WTC11 (cell line): ENCODE data around the gene TMEM95. TPM values are rescaled to one million over a fixed set of nuclear protein-coding genes. Genes with fewer than 3 reads are reported as not detected.

Experiments
- ATAC-seq: fragments of 200-7000 bp; cut with Tn5 transposase; 2 replicates; pipeline ENCODE4 v1.10.0; 2021; ENCODE audit warnings: mild to moderate bottlenecking, moderate library complexity
- CTCF ChIA-PET: fragments of 300-600 bp; sonication (Branson Sonifier 250); formaldehyde crosslinking; loops from one replicate; lab custom pipeline; 2021; ENCODE audit warnings: antibody characterized with exemption; lab: Charles Lee
- POLR2A ChIA-PET: fragments of 350-600 bp; sonication (Branson Sonifier 250); formaldehyde crosslinking; loops from one replicate; lab custom pipeline; 2021; ENCODE audit warnings: antibody characterized with exemption; lab: Charles Lee
- DNase-seq: peaks from one replicate; pipeline ENCODE4 v3.0.0; 2021; ENCODE audit warnings: low spot score
- H3K27ac Mint-ChIP-seq: 2 replicates; pipeline ENCODE4 v1.8.0; 2021; ENCODE audit warnings: mixed read lengths
- H3K27me3 Mint-ChIP-seq: 2 replicates; pipeline ENCODE4 v1.8.0; 2021; ENCODE audit warnings: low read depth, mild to moderate bottlenecking, moderate library complexity, mixed read lengths
- H3K36me3 Mint-ChIP-seq: 2 replicates; pipeline ENCODE4 v1.8.0; 2021; ENCODE audit warnings: mixed read lengths
- H3K4me1 Mint-ChIP-seq: 2 replicates; pipeline ENCODE4 v1.8.0; 2022; ENCODE audit warnings: mixed read lengths
- H3K4me3 Mint-ChIP-seq: 2 replicates; pipeline ENCODE4 v1.8.0; 2021; ENCODE audit warnings: mild to moderate bottlenecking, moderate library complexity, mixed read lengths
- H3K9me3 Mint-ChIP-seq: 2 replicates; pipeline ENCODE4 v1.8.0; 2021; ENCODE audit warnings: mixed read lengths
- AR ChIP-seq: fragments of 250-450 bp; sonication (Bioruptor Pico); IDR thresholded peaks from 2 replicates; pipeline ENCODE4 v1.9.0; 2021; ENCODE audit warnings: mild to moderate bottlenecking
- FOXP1 ChIP-seq: sonication (generic); formaldehyde crosslinking; IDR thresholded peaks from 2 replicates; pipeline ENCODE4 v1.8.0; 2022; ENCODE audit warnings: missing genetic modification reagents, mild to moderate bottlenecking, moderate library complexity, borderline replicate concordance
- HMGXB4 ChIP-seq: sonication (generic); formaldehyde crosslinking; IDR thresholded peaks from 2 replicates; pipeline ENCODE4 v1.8.1; 2023; ENCODE audit warnings: mild to moderate bottlenecking, moderate library complexity, missing genetic modification reagents
- JUN ChIP-seq: sonication (generic); formaldehyde crosslinking; IDR thresholded peaks from 2 replicates; pipeline ENCODE4 v1.8.0; 2023; ENCODE audit warnings: mild to moderate bottlenecking, missing genetic modification reagents
- KAT7 ChIP-seq: sonication (generic); formaldehyde crosslinking; IDR thresholded peaks from 2 replicates; pipeline ENCODE4 v1.8.1; 2023; ENCODE audit warnings: missing genetic modification reagents, mild to moderate bottlenecking, borderline replicate concordance
- MYBL2 ChIP-seq: sonication (generic); formaldehyde crosslinking; IDR thresholded peaks from 2 replicates; pipeline ENCODE4 v1.8.1; 2023; ENCODE audit warnings: mild to moderate bottlenecking, moderate library complexity, missing genetic modification reagents
- SP1 ChIP-seq: sonication (generic); formaldehyde crosslinking; conservative IDR thresholded peaks from 2 replicates; pipeline ENCODE4 v1.8.1; 2022; ENCODE audit warnings: missing genetic modification reagents
- TCF7 ChIP-seq: sonication (generic); formaldehyde crosslinking; IDR thresholded peaks from 2 replicates; pipeline ENCODE4 v1.8.0; 2022; ENCODE audit warnings: mild to moderate bottlenecking, low read depth, missing genetic modification reagents, moderate library complexity
- TEAD1 ChIP-seq: sonication (generic); formaldehyde crosslinking; IDR thresholded peaks from 2 replicates; pipeline ENCODE4 v1.8.0; 2022; ENCODE audit warnings: mild to moderate bottlenecking, missing genetic modification reagents
- ZSCAN18 ChIP-seq: fragments of 250-450 bp; sonication (Bioruptor Pico); IDR thresholded peaks from 2 replicates; pipeline ENCODE4 v2.1.2; 2022; ENCODE audit warnings: mild to moderate bottlenecking, moderate library complexity
- total RNA-seq: library from RNA; stranded (reverse); gene quantifications from 3 replicates; pipeline ENCODE4 v1.2.3, GENCODE V29; 2021

Gene TMEM95
- total RNA-seq, 1 experiment from 2014 or later: not detected

- TF ChIP-seq JUN (CRISPR knock-in tag): no peak
- TF ChIP-seq, all 79 proteins: peak for 8
Measured at GRCh38 chr17:7403977-7404736, 49.2 kb downstream of the TMEM95 start, which contains the start of gene TMEM256 (continued).

GRCh38 chr17:7404737-7405349 is 49.9 kb downstream of the TMEM95 start:
- Mint-ChIP-seq H3K36me3 (peaks cover 14% of the 10 kb centered on the region), H3K4me3 (peak overlapping the region; percentile 84), H3K9me3 (no peaks in the 10 kb centered on the region), H3K27me3 (no peaks in the 10 kb centered on the region; the same call in 1 of the 2 replicates), H3K27ac (0 out of 2 replicates have a peak overlapping the region, but pooled peaks have one; percentile 45), H3K4me1 (peaks cover 30% of the 10 kb centered on the region)
- DNase-seq (peak; percentile 69), ATAC-seq (no peak)
- ChIA-PET CTCF (interaction anchor here (0.6 to 3.3 kb wide), 23 partner anchors 10 to 284 kb away, joined by 3 to 59 read pairs (median 7); partner anchors contain the start of genes ACAP1, CHRNB1, NEURL4 and PLSCR3), POLR2A (interaction anchor here (0.6 to 2.5 kb wide), 14 partner anchors 8 to 184 kb away, joined by 3 to 38 read pairs (median 4); partner anchors contain the start of genes CHRNB1, NEURL4, PLSCR3 and TMEM102)
- TF ChIP-seq SP1 (CRISPR knock-in tag): peak; percentile 27; the same call in 1 of the 2 replicates
- TF ChIP-seq MYBL2 (CRISPR knock-in tag): peak; percentile 28; the same call in 1 of the 2 replicates
- TF ChIP-seq HMGXB4 (CRISPR knock-in tag): peak; percentile 6; the same call in 1 of the 2 replicates
- no peak for TF ChIP-seq FOXP1 (CRISPR knock-in tag)

GRCh38 chr17:7405350-7406234 is 50.6 kb downstream of the TMEM95 start:
- Mint-ChIP-seq H3K36me3 (peaks cover 20% of the 10 kb centered on the region), H3K9me3 (no peaks in the 10 kb centered on the region), H3K27ac (peak overlapping the region; percentile 87; the same call in 1 of the 2 replicates), H3K4me1 (peaks cover 30% of the 10 kb centered on the region), H3K27me3 (no peaks in the 10 kb centered on the region; the same call in 1 of the 2 replicates), H3K4me3 (peak overlapping the region; percentile 85)
- DNase-seq (no peak), ATAC-seq (no peak)
- TF ChIP-seq KAT7 (CRISPR knock-in tag): no peak
- TF ChIP-seq AR (CRISPR knock-in tag): no peak
- no peak for TF ChIP-seq TCF7 (CRISPR knock-in tag)
- 0 out of 2 replicates have a peak, but pooled peaks have one; percentile 13 for TF ChIP-seq HMGXB4 (CRISPR knock-in tag)
- TF ChIP-seq TEAD1 (CRISPR knock-in tag): 0 out of 2 replicates have a peak, but pooled peaks have one; percentile 24
- TF ChIP-seq ZSCAN18 (CRISPR knock-in tag): no peak
- TF ChIP-seq, all 79 proteins: peak for 2
- ChIA-PET CTCF (interaction anchor here (0.7 to 3.5 kb wide), 14 partner anchors 11 to 360 kb away, joined by 3 to 59 read pairs (median 9); partner anchors contain the start of genes PLSCR3 and TMEM102), POLR2A (interaction anchor here (2.5 kb wide), 1 partner anchor 31 kb away, joined by 38 read pairs; the partner anchor contains the start of gene TMEM102)
